ENCODE measurements around the gene THY1. TPM values are rescaled to one million over a fixed set of nuclear protein-coding genes. Genes with fewer than 3 reads are reported as not detected.

Gene THY1
- total RNA-seq, 1 donor from 2014 or later = 75.4 TPM

DNA sequence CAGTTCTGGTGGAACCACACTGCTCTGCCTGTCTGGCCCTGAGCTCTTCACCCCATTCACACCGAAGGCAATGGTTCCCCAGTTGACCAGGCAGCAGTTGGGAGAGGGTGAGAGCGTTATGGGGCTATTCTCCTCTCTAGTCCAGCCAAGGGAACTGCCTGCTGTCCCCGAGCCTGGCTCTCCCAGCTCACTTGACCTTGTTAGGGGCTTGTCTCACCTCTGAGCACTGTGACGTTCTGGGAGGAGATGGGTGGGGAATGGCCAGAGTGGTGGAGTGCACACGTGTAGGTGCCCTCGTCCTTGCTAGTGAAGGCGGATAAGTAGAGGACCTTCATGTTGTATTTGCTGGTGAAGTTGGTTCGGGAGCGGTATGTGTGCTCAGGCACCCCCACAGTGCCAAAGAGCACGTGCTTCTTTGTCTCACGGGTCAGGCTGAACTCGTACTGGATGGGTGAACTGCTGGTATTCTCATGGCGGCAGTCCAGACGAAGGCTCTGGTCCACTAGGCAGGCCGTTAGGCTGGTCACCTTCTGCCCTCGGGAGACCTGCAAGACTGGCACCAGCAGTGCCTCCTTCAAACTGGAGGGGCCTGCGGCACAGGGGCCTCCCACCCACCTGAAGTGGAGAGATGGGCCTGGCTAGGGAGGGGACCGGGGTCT lies 3.0 kb downstream of the THY1 start:
- H3K9me3 Mint-ChIP-seq = no peaks in the 10 kb centered on the region
- peak overlapping the region; percentile 94 for H3K4me3 Mint-ChIP-seq
- H3K27ac Mint-ChIP-seq (ENCODE audit: unreplicated experiment) = peak overlapping the region; percentile 87
- TF ChIP-seq, protein P1, sequence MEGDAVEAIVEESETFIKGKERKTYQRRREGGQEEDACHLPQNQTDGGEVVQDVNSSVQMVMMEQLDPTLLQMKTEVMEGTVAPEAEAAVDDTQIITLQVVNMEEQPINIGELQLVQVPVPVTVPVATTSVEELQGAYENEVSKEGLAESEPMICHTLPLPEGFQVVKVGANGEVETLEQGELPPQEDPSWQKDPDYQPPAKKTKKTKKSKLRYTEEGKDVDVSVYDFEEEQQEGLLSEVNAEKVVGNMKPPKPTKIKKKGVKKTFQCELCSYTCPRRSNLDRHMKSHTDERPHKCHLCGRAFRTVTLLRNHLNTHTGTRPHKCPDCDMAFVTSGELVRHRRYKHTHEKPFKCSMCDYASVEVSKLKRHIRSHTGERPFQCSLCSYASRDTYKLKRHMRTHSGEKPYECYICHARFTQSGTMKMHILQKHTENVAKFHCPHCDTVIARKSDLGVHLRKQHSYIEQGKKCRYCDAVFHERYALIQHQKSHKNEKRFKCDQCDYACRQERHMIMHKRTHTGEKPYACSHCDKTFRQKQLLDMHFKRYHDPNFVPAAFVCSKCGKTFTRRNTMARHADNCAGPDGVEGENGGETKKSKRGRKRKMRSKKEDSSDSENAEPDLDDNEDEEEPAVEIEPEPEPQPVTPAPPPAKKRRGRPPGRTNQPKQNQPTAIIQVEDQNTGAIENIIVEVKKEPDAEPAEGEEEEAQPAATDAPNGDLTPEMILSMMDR (conservative IDR thresholded peaks at IDR 0.05) = no peak
- H3K36me3 Mint-ChIP-seq (ENCODE audit: low read depth) = peaks cover 8% of the 10 kb centered on the region
- peaks cover 14% of the 10 kb centered on the region for H3K27me3 Mint-ChIP-seq (ENCODE audit: low read depth)
- no peak for DNase-seq (ENCODE audit: low read depth, low spot score)
- peaks cover 36% of the 10 kb centered on the region for H3K4me1 Mint-ChIP-seq

DNA sequence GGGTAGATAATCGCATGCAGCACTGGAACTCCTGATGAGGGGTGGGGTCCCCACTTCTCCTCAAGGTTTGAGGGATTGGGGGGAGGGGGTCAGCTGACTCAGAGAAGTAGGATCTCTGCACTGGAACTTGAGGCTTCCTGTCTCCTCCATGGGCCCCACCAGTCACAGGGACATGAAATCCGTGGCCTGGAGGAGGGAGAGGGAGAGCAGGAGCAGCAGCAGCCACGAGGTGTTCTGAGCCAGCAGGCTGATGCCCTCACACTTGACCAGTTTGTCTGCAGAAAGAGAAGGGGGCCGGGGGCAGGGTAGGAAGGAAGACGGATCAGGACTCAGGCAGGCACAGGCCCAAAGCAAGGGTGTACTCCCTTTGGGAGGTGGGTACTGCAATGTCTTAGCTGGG lies 3.7 kb downstream of the THY1 start:
- Mint-ChIP-seq H3K4me3 (peak overlapping the region; percentile 62), H3K27me3 (ENCODE audit: low read depth) (peaks cover 14% of the 10 kb centered on the region), H3K27ac (ENCODE audit: unreplicated experiment) (no peak overlapping the region), H3K36me3 (ENCODE audit: low read depth) (peaks cover 8% of the 10 kb centered on the region), H3K4me1 (peaks cover 36% of the 10 kb centered on the region), H3K9me3 (no peaks in the 10 kb centered on the region)
- no peak for DNase-seq (ENCODE audit: low read depth, low spot score)
- TF ChIP-seq, protein P1 (conservative IDR thresholded peaks at IDR 0.05) = no peak

DNA sequence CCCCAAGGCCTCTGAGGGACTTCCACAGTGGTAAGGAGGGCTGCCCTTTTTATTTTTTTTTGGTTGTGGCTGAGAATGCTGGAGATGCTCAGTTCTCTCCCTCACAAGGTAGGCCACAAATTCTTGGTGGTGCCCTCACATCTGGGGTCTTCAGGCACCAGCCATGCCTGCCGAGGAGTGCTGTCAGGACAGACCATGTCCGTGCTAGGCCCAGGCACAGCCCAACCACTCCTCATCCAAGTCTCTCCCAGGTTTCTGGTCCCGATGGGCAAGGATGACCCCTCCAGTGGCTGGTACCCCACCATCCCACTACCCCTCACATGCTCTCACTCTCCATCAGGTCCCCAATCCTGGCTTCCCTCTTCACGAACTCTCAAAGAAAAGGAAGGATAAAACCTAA lies 4.2 kb downstream of the THY1 start:
- H3K27me3 Mint-ChIP-seq (ENCODE audit: low read depth) = peaks cover 14% of the 10 kb centered on the region
- H3K27ac Mint-ChIP-seq (ENCODE audit: unreplicated experiment) = no peak overlapping the region
- no peaks in the 10 kb centered on the region for H3K9me3 Mint-ChIP-seq
- TF ChIP-seq, protein P1 (conservative IDR thresholded peaks at IDR 0.05) = no peak
- peaks cover 35% of the 10 kb centered on the region for H3K4me1 Mint-ChIP-seq
- H3K36me3 Mint-ChIP-seq (ENCODE audit: low read depth) = peaks cover 8% of the 10 kb centered on the region
- DNase-seq (ENCODE audit: low read depth, low spot score) = no peak
- H3K4me3 Mint-ChIP-seq = peak overlapping the region; percentile 15

DNA sequence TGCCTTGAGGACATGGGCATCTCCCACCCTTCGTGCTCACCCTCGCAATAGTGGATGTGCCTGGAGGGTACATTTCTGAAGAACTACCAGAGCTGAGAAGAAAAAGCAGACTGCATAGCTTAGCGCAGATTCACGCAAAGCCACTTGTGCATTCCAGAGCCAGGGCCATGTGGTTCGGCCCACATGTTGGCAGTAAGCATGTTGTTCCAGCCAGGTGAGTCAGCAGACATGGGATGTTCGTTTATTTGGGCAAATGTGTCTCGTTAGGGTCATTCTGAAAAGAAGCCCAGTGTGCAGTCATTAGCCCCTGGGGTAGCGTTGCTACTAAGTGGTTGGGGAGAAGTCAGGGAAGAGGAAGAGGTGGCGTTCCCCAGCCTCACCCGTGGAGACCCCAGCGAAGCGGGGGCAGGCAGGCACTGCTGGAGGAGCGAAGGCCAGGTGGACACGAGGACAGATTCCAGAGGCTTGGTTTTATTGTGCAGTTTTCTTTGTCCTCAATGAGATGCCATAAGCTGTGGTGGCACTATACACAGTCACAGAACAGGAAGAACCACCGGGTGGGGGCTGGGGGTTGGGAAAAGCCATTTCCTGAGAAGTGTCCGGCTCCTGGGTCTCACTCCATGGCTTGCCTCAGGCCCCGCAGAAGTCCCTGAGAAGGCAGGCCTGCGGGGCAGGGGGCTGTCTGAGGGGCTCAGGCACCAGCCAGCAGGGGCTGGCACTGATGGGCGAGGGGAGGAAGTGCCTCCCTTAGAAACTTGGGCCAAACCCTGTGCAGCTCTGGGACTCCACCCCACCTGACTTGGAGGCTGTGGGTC lies 5.0 kb downstream of the THY1 start:
- no peaks in the 10 kb centered on the region for H3K9me3 Mint-ChIP-seq
- TF ChIP-seq, protein P1 (conservative IDR thresholded peaks at IDR 0.05) = no peak
- no peak overlapping the region for H3K27ac Mint-ChIP-seq (ENCODE audit: unreplicated experiment)
- H3K36me3 Mint-ChIP-seq (ENCODE audit: low read depth) = peaks cover 8% of the 10 kb centered on the region
- no peak for DNase-seq (ENCODE audit: low read depth, low spot score)
- H3K27me3 Mint-ChIP-seq (ENCODE audit: low read depth) = peaks cover 14% of the 10 kb centered on the region
- H3K4me3 Mint-ChIP-seq = peak overlapping the region; percentile 77
- H3K4me1 Mint-ChIP-seq = peaks cover 30% of the 10 kb centered on the region

DNA sequence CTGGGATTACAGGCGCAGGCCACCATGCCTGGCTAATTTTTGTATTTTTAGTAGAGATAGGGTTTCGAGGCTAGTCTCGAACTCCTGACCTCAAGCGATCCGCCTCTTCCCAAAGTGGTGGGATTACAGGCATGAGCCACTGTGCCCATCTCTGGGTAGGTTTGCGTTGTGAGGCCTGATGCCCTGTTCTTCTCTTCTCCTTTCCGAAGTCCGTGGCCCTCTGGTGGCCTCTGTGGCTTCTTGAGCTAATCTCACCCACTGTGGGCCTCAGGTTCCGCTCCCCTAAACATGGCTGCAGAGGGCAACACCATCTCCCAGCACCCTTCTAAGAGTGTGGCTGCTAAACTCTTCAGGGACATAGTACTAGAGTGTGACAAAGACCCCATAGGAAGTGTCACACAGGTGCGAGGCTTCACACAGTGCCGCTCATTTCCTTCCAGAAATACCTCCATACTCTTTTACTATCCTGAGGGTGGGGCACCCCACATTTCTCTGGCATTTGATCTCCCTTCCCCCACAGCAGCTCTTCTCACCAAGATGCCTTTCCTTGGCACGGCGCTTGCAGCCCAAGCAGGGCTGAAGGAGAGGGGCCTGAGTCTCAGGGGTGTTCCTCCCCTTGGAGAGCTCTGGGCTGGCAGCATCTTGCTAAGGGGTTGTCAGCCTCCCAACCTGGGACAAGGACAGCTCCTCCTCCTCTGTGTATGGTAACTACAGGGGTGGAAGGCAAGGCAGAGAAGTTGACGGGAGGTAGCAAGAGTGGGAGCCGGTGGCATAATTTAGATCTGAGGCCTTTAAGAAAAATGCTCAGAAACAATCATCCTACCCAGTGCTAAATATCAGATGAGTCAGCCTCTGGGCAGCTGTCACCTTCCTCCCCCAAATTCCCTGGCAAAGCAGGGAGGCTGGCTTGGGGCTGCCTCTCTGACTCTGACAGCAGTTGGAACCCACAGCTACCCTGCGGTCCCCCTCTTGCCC lies 6.1 kb downstream of the THY1 start:
- Mint-ChIP-seq H3K4me1 (peaks cover 26% of the 10 kb centered on the region), H3K27ac (ENCODE audit: unreplicated experiment) (peak overlapping the region; percentile 68), H3K4me3 (no peak overlapping the region), H3K27me3 (ENCODE audit: low read depth) (peaks cover 6% of the 10 kb centered on the region), H3K9me3 (peaks cover 5% of the 10 kb centered on the region), H3K36me3 (ENCODE audit: low read depth) (peaks cover 8% of the 10 kb centered on the region)
- TF ChIP-seq, protein P1 (conservative IDR thresholded peaks at IDR 0.05) = no peak
- no peak for DNase-seq (ENCODE audit: low read depth, low spot score)
